Measurements from ENCODE around the gene TNFAIP1. TPM values are rescaled to one million over a fixed set of nuclear protein-coding genes. Genes with fewer than 3 reads are reported as not detected.

Gene TNFAIP1
- total RNA-seq, 1 donor from 2014 or later = 32.6 TPM

- ATAC-seq = no peak
- intact Hi-C loops (cut with micrococcal nuclease) = no loop called here
These were observed 54.6 kb downstream of the TNFAIP1 start for GRCh38 chr17:28390141-28390540.

DNA sequence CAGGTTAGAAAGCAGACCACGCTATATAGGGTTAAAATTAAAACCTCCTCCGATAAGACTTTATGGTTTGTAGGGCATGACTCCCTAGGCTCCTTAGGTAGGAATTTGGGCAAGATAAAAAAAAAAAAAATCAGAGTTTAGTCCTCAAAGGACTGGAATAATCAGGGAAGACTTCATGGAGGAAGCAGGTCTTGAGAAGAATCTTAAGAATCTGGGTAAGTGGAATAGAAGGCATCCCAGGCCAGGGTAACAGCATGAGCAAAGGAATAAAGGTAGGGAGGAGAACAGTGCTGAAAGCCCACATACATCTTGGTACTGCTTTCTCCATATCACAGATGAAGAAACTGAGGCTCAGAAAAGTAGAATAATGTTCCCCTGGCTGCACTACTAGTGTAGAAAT is 55.0 kb downstream of the TNFAIP1 start:
- DNase-seq (no peak), ATAC-seq (no peak)
- intact Hi-C loops (cut with micrococcal nuclease) = no loop called here

More at GRCh38 chr17:28390141-28390540, 54.6 kb downstream of the TNFAIP1 start:
- DNase-seq = no peak

GRCh38 chr17:28390984-28391383 is 55.4 kb downstream of the TNFAIP1 start:
- no peak for DNase-seq
- ATAC-seq = no peak
- intact Hi-C loops (cut with micrococcal nuclease) = no loop called here

GRCh38 chr17:28391401-28391800 is 55.8 kb downstream of the TNFAIP1 start:
- ATAC-seq (no peak), DNase-seq (no peak)
- intact Hi-C loops (cut with micrococcal nuclease) = no loop called here

GRCh38 chr17:28392491-28392890 is 56.9 kb downstream of the TNFAIP1 start:
- no peak for DNase-seq
- no peak for ATAC-seq
- intact Hi-C loops (cut with micrococcal nuclease) = no loop called here

- DNase-seq (no peak), ATAC-seq (no peak)
- intact Hi-C loops (cut with micrococcal nuclease) = no loop called here
These were observed 59.0 kb downstream of the TNFAIP1 start for GRCh38 chr17:28394337-28395116.

- intact Hi-C loops (cut with micrococcal nuclease) = no loop called here
- ATAC-seq (no peak), DNase-seq (no peak)
These were observed 59.9 kb downstream of the TNFAIP1 start for GRCh38 chr17:28395426-28395825.

GRCh38 chr17:28395968-28396367 is 60.4 kb downstream of the TNFAIP1 start:
- ATAC-seq = no peak
- no peak for DNase-seq

More at GRCh38 chr17:28395968-28396367, 60.4 kb downstream of the TNFAIP1 start:
- intact Hi-C loops (cut with micrococcal nuclease) = no loop called here

Small RNA genes lying within 50 kb of the gene (microRNA-seq; reads per million reads assigned to microRNA genes)
- gene MIR4723 (ENCODE audit: borderline number of aligned reads) = not detected

Other genes starting within 250 kb of the TNFAIP1 start
- gene TMEM97, start 16.6 kb upstream of the TNFAIP1 start, total RNA-seq = 2.4 TPM
- gene IFT20, start 289 bp upstream of the TNFAIP1 start, total RNA-seq = 12.5 TPM
- 157 TPM for gene POLDIP2, start 21.8 kb downstream of the TNFAIP1 start, total RNA-seq
- gene SEBOX, start 29.4 kb downstream of the TNFAIP1 start, total RNA-seq = not detected
- gene VTN, start 34.5 kb downstream of the TNFAIP1 start, total RNA-seq = 38.1 TPM
- 4.2 TPM for gene SARM1, start 35.9 kb downstream of the TNFAIP1 start, total RNA-seq
- 7.9 TPM for gene SLC46A1, start 70.5 kb downstream of the TNFAIP1 start, total RNA-seq
- gene SLC13A2, start 137.9 kb downstream of the TNFAIP1 start, total RNA-seq = not detected
- gene FOXN1, start 170.6 kb downstream of the TNFAIP1 start, total RNA-seq = not detected
- 22.2 TPM for gene UNC119, start 216.9 kb downstream of the TNFAIP1 start, total RNA-seq
- 45.0 TPM for gene PIGS, start 235.8 kb downstream of the TNFAIP1 start, total RNA-seq
- gene ALDOC, start 241.1 kb downstream of the TNFAIP1 start, total RNA-seq = 380 TPM

Measured in left ventricle myocardium superior (tissue), 1 donor.